Stimulated activated CD4-positive, alpha-beta T cell treated with anti-CD3 and anti-CD28 coated beads, Interleukin-1b, Interleukin-23, amount 100 ng/mL, for 4 hours (primary cell): Measurements from ENCODE around the gene ELL2.
"Not testable (repeated sequence)": the region's sequence is repeated elsewhere in the genome, so short reads cannot be mapped to it uniquely, and the experiment has no call there.

Experiments
- DNase-seq, 2 donors: peaks; one replicate each; pipeline ENCODE4 v3.0.0-alpha.2; 2020; ENCODE audit warnings: low read depth in 2 of 2

The ELL2 gene

DNA sequence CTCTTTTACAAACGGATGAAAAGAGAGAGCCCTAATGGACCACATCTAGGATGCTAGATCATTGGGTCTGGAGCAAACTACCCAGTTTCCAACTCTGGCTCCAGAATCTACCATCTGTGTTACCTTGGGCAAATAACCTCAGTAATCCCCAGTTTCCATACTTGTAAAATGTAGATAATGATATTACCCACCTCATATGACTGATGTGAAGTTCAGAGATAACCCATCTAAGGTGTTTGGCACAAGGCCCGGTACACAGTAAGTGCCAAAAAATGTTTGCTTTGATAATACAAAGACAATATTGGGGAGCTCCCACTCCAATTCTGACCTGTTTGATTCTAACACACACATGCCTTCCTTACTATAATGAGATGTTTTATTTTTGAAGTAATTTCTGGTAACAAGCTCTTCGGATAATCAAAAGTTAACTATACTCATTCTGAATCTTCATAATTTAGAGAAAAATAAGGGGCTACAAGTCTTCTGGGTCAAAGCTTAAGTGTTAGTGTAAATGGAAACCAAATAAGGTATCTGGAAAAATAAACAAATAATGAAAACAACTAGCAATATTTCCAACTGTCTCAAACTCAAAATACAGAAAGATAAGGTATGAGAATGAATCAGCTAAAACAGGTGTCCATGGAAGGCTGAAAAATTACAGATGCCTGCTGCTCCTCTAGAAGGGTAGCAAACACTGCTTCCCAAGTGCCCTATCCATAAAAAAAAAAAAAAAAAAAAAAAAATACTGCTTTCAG, 30.4 kb downstream of the ELL2 start:
- no peak for DNase-seq

GRCh38 chr5:95930141-95930930, 31.3 kb downstream of the ELL2 start:
- no peak for DNase-seq

DNA sequence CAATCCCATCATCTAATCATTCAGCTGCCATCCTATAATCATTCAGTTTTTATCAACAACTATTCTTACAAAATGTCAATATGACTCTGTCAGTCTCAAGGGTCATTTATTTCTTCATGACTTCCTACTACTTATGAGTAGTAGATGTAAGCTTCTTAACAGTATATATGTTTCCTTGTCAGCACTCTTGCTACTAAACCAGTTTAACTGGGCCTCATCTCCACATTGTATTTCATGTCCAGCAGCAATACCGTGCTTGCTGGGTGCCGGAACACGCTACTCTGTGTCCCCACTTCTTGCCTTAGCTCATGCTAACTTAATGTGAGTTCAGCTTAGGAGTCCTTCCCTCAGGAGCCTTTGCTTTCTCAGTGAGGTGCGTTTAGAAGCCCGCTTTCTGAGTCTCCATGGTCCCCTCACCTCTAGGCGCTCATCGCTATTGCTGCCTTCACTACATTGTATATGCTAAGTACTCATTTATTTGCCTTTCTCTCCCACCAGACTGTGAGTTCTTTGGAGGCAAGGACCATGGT, 32.9 kb downstream of the ELL2 start:
- no peak for DNase-seq

- no peak for DNase-seq
These were observed 33.5 kb downstream of the ELL2 start for GRCh38 chr5:95927927-95928723.

DNA sequence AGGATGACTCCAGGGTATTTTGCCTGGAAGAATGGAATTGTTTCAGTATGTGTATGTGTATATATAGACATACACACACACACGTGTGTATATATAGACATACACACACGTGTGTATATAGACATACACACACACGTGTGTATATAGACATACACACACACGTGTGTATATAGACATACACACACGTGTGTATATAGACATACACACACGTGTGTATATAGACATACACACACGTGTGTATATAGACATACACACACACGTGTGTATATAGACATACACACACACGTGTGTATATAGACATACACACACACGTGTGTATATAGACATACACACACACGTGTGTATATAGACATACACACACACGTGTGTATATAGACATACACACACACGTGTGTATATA, 34.4 kb downstream of the ELL2 start:
- not testable (repeated sequence) for DNase-seq

DNA sequence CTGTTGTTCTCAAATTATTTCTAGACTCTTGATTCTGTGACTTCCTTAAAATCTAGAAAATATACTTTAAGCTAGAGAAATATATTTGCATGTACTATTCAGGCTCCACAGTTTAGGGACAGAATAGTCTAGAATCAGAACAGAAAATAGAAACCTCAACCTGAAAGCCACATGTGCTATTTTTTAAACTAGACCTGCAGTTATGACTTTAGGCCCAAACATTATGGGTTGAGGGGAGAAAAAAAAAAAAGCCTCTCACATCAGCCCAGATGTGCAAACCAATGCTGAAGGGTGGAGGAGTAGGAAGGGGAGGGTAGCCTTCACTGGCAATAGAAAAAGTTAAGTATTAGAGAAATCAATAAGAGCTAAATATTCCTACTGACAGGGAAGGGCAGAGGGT, 35.7 kb downstream of the ELL2 start:
- no peak for DNase-seq

GRCh38 chr5:95925378-95925744, 36.3 kb downstream of the ELL2 start:
- no peak for DNase-seq

GRCh38 chr5:95924720-95925377, 36.8 kb downstream of the ELL2 start:
- DNase-seq: no peak

DNA sequence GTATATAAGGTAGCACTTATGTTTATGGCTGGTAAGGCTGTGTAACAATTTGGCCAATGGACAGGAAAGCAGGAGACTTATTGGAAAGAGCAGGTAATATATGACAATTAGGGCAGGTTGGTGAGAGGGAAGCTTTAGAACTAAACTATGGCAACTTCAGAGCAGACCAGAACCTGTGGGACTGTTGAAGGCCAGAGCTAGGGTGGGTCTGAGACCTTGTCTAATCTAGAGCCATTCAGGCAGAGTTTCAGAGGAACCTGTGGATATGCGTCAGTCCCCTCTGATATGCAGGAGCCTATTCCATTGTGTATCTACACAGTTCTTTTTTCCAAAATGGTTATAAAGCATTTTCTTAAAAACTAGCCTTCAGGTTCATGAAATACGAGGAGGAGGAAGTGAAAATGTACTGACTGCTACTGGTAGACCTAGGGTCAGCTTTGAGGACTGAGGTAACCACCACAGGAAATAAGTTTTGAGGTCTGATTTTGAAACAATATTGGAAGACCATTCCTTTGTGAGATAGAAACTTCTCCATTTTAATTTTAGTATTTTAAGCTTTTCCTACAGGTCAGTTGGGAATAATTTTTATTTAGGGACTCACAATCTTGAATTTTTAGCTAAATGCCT, 37.6 kb downstream of the ELL2 start:
- DNase-seq: no peak

DNA sequence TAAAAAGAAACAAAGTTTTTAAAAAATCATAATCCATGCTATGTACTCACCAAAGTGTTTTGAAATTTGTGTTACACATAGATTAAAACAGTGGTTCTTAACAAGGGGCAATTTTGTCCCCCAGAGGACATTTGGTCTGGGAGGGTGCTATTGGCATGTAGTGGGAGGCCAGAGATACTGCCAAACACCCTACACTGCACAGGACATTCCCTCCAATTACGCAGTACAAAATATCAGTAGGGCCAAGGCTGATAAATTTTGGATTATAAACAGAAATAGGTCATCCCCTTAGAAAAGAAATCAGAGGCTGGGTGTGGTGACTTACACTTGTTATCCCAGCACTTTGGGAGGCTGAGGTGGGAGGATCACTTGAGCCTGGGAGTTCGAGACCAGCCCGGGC, 38.9 kb downstream of the ELL2 start:
- DNase-seq: no peak

GRCh38 chr5:95921501-95921900, 40.1 kb downstream of the ELL2 start:
- no peak for DNase-seq

- DNase-seq: no peak
These were observed 40.8 kb downstream of the ELL2 start for GRCh38 chr5:95920822-95921221.

GRCh38 chr5:95919658-95920057, 42.0 kb downstream of the ELL2 start:
- DNase-seq: no peak

GRCh38 chr5:95918421-95919006, 43.1 kb downstream of the ELL2 start:
- no peak for DNase-seq

GRCh38 chr5:95917207-95917606, 44.4 kb downstream of the ELL2 start:
- DNase-seq: no peak

DNA sequence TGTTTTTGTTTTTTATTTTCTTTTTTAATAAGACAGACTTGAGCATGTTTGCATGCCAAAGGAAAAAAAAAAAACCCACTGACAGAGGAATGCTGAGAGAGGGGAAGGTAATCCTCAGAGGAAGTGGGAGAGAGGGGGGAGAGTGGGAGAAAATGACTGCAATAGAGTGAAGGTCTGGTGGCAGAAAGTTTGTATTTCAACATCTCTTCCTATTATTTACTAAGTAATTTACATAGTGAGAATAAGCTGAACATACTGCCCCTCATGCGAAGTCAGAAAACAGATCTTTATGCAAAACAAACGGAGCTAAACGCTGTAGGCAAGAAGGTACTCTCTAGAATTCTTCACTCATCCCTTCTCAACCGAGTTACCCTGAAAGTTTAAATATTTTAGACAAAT, 45.0 kb downstream of the ELL2 start:
- no peak for DNase-seq

GRCh38 chr5:95915999-95916686, 45.5 kb downstream of the ELL2 start:
- no peak for DNase-seq

DNA sequence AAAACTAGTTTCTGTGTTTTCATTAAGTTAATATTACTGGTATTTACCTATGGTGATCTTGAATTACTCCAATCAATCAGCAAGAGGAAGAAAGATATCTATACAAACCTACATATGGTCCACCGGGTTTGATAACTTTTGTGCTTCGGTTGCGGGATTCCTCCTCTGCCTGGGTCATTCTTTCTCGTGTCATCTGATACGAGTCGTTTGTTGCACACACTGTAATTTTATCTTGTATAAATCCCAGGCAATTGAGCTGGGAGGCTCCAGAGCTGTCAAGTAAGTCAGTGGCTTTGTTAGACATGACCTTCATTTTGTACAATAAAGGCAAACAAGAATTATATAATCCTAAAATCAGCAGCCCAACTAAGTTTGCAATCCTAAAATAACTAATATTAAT, 48.0 kb downstream of the ELL2 start:
- DNase-seq: no peak

DNA sequence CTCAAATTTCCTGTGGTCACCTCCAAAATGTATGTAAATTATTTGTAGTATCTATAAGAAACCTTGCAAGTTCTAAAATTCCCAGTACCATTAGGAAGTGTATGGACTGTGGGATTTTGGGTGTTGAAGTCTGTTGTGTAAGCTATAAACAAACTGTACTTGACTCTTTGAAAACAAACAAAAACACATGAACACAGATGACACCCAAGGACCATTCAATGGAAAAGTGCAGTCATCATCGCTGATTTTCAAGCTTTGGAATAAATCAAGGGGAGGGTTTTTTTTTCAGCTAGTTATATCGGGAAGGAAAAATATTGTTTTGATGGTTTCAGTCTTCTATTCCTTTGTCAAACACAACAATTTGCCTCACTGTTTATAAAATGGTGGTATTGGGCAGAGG, 49.6 kb downstream of the ELL2 start:
- no peak for DNase-seq

DNA sequence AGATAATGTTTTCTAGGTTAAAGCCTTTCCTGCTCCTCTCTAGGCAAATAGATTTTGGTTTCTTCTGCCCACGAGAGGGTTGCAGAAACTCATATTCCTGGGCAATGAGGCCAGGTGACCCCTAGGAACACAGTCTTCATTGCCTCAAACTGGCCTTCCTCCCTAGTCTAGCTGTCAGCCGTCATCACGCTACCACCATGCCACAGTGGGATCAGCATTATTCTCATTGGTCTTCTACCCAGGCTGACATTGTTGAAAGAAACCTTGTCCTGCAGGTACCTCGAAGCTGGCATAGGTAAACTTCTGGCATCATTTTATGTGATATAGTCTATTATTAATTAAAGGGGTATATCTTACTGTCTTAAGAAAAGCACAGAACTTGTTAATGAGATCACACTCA, 51.1 kb downstream of the ELL2 start:
- DNase-seq: no peak
